Putamen (tissue), 1 donor: ENCODE results near the gene MYBBP1A.

Experiments used
- DNase-seq: peaks from one replicate; pipeline ENCODE4 v3.0.0-alpha.2; 2016; ENCODE audit warnings: low spot score

Gene MYBBP1A

GRCh38 chr17:4549781-4550533, 5.2 kb downstream of the MYBBP1A start:
- no peak for DNase-seq

- no peak for DNase-seq
Observed at GRCh38 chr17:4548721-4549531, 6.3 kb downstream of the MYBBP1A start.

- no peak for DNase-seq
Observed at GRCh38 chr17:4548061-4548461, 7.1 kb downstream of the MYBBP1A start.

- DNase-seq: no peak
Observed at GRCh38 chr17:4547118-4547906, 7.9 kb downstream of the MYBBP1A start.

GRCh38 chr17:4545217-4545951, 9.8 kb downstream of the MYBBP1A start:
- DNase-seq: no peak

GRCh38 chr17:4544951-4545216, 10.3 kb downstream of the MYBBP1A start:
- no peak for DNase-seq

- DNase-seq: no peak
Observed at GRCh38 chr17:4544135-4544950, 10.8 kb downstream of the MYBBP1A start.

GRCh38 chr17:4543557-4544026, 11.6 kb downstream of the MYBBP1A start:
- peak; percentile 72 for DNase-seq

GRCh38 chr17:4542726-4543191, 12.4 kb downstream of the MYBBP1A start:
- DNase-seq: no peak

- DNase-seq: no peak
Observed at GRCh38 chr17:4542003-4542725, 13.0 kb downstream of the MYBBP1A start.

- DNase-seq: no peak
Observed at GRCh38 chr17:4541328-4542002, 13.7 kb downstream of the MYBBP1A start.

- no peak for DNase-seq
Observed at GRCh38 chr17:4540687-4541327, 14.4 kb downstream of the MYBBP1A start.

GRCh38 chr17:4540224-4540651, 14.9 kb downstream of the MYBBP1A start:
- no peak for DNase-seq

GRCh38 chr17:4539576-4540223, 15.5 kb downstream of the MYBBP1A start:
- DNase-seq: no peak

GRCh38 chr17:4539025-4539424, 16.2 kb downstream of the MYBBP1A start:
- no peak for DNase-seq

GRCh38 chr17:4538236-4539002, 16.8 kb downstream of the MYBBP1A start:
- DNase-seq: no peak

- DNase-seq: peak; percentile 88
Observed at GRCh38 chr17:4537451-4538235, 17.5 kb downstream of the MYBBP1A start.
